ENCODE measurements around the gene FAM20C.

The FAM20C gene

DNA sequence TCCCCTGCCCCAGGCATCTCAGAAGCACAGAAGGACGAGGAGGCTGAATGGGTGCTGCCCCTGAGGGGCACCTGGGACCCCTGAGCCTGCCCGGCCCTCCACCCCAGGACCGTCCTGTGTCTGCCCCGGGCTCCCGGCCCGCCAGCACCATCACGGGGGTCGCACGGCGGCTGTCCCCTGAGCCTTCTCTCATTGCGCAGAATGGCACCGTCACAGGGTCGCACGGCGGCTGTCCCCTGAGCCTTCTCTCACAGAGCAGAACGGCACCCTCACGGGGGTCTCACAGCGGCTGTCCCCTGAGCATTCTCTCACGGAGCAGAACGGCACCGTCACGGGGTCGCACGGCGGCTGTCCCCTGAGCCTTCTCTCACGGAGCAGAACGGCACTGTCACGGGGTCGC is 31.5 kb downstream of the FAM20C start:
- no peak overlapping the region for H2BK15ac ChIP-seq (ENCODE audit: low read depth, poor library complexity, severe bottlenecking)
- no peak overlapping the region for H4K8ac ChIP-seq (ENCODE audit: low read length)
- H3K9me3 ChIP-seq (ENCODE audit: control insufficient read depth, low read length): no peaks in the 10 kb centered on the region
- H2AFZ ChIP-seq (ENCODE audit: low read depth, low read length): no peak overlapping the region
- H3K36me3 ChIP-seq (ENCODE audit: control insufficient read depth in 1 of 2, insufficient read depth in 2 of 2, low read depth in 1 of 2, low read length in 2 of 2): peaks cover 23 to 33% of the 10 kb centered on the region in 2 experiments
- H3K9ac ChIP-seq (ENCODE audit: low read length): no peak overlapping the region
- no peak overlapping the region for H3K4me3 ChIP-seq (ENCODE audit: insufficient read depth in 1 of 2, low read depth in 1 of 2, low read length in 2 of 2)
- no peak overlapping the region for H3K23ac ChIP-seq (ENCODE audit: low read length in 2 of 2)
- H3K4me2 ChIP-seq (ENCODE audit: low read length, poor library complexity, severe bottlenecking): no peak overlapping the region
- H3K79me1 ChIP-seq (replicated peaks; ENCODE audit: low read length, poor library complexity, severe bottlenecking): peaks cover 10% of the 10 kb centered on the region
- no peak overlapping the region for H2AK5ac ChIP-seq (ENCODE audit: low read length, severe bottlenecking)
- H3K4ac ChIP-seq (ENCODE audit: low read depth in 1 of 2, low read length in 2 of 2): no peak overlapping the region
- peaks cover 55% of the 10 kb centered on the region for H3K4me1 ChIP-seq (ENCODE audit: control insufficient read depth, insufficient read depth, low read depth, low read length)
- H4K91ac ChIP-seq (ENCODE audit: low read length): no peak overlapping the region
- no peak overlapping the region for H2BK5ac ChIP-seq (ENCODE audit: low read depth, low read length, poor library complexity, severe bottlenecking)
- DNase-seq: no peak
- 79% methylated on average over 18 of the region's 29 CpGs for WGBS
- no peak overlapping the region for H3K18ac ChIP-seq (ENCODE audit: low read depth in 1 of 2, low read length in 2 of 2)
- H3K27ac ChIP-seq (ENCODE audit: low read length, poor library complexity, severe bottlenecking): no peak overlapping the region
- H2BK12ac ChIP-seq (ENCODE audit: low read length in 2 of 2): no peak overlapping the region
- H2BK120ac ChIP-seq (ENCODE audit: low read depth, low read length): no peak overlapping the region
- no peak overlapping the region for H3K14ac ChIP-seq (ENCODE audit: low read length in 2 of 2)
- H3K27me3 ChIP-seq (ENCODE audit: control insufficient read depth in 1 of 2, insufficient read depth in 1 of 2, low read length in 2 of 2): no peaks in the 10 kb centered on the region

DNA sequence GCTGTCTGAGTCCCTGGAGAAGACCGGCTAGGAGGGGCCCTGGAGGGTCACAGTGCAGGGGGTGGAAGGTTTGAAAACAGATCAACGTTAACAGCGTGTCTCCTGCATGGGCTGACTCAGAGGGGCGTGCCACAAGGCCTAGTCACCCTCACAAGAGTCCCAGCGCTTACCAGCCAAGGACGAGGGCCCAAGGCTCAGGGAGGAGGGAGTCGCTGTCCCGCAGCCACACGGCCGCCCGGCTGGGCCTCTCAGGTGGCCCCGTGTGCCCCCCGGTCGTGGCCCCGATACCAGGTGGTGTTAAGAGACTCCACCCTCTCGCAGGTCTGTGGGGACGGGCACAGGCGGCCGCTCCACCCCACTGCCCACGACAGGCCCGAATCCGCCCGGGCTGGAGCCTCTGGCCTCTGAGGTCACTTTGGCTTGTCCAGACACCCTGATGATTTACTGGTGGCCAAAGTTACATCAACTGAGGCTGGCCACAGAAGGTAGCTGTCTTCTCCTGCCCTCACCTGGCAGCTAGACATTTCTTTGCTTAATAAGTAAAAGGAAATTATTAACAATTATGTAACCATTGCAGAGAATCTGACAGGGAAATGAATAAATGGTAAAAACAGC is 34.0 kb downstream of the FAM20C start:
- DNase-seq: peak; percentile 75
- peaks cover 7% of the 10 kb centered on the region for H3K79me1 ChIP-seq (replicated peaks; ENCODE audit: low read length, poor library complexity, severe bottlenecking)
- no peaks in the 10 kb centered on the region for H3K27me3 ChIP-seq (ENCODE audit: control insufficient read depth in 1 of 2, insufficient read depth in 1 of 2, low read length in 2 of 2)
- no peak overlapping the region for H2AK5ac ChIP-seq (ENCODE audit: low read length, severe bottlenecking)
- H2BK120ac ChIP-seq (ENCODE audit: low read depth, low read length): no peak overlapping the region
- H4K91ac ChIP-seq (ENCODE audit: low read length): peak overlapping the region; percentile 48
- H3K9me3 ChIP-seq (ENCODE audit: control insufficient read depth, low read length): no peaks in the 10 kb centered on the region
- H3K4ac ChIP-seq (ENCODE audit: low read depth in 1 of 2, low read length in 2 of 2): peak overlapping the region; percentile 3
- H3K9ac ChIP-seq (ENCODE audit: low read length): peak overlapping the region; percentile 36
- peaks cover 49% of the 10 kb centered on the region for H3K4me1 ChIP-seq (ENCODE audit: control insufficient read depth, insufficient read depth, low read depth, low read length)
- no peak overlapping the region for H3K27ac ChIP-seq (ENCODE audit: low read length, poor library complexity, severe bottlenecking)
- peak overlapping the region; percentile 18 to 23 for H3K18ac ChIP-seq (ENCODE audit: low read depth in 1 of 2, low read length in 2 of 2)
- H3K14ac ChIP-seq (ENCODE audit: low read length in 2 of 2): peak overlapping the region in 1 of 2 experiments; percentile 35
- peaks cover 12 to 17% of the 10 kb centered on the region in 2 experiments for H3K36me3 ChIP-seq (ENCODE audit: control insufficient read depth in 1 of 2, insufficient read depth in 2 of 2, low read depth in 1 of 2, low read length in 2 of 2)
- H2BK5ac ChIP-seq (ENCODE audit: low read depth, low read length, poor library complexity, severe bottlenecking): no peak overlapping the region
- no peak overlapping the region for H3K23ac ChIP-seq (ENCODE audit: low read length in 2 of 2)
- WGBS: 72% methylated on average over 23 of the region's 23 CpGs
- peak overlapping the region; percentile 65 for H2BK15ac ChIP-seq (ENCODE audit: low read depth, poor library complexity, severe bottlenecking)
- peak overlapping the region in 1 of 2 experiments; percentile 56 for H2BK12ac ChIP-seq (ENCODE audit: low read length in 2 of 2)
- no peak overlapping the region for H4K8ac ChIP-seq (ENCODE audit: low read length)
- no peak overlapping the region for H3K4me3 ChIP-seq (ENCODE audit: insufficient read depth in 1 of 2, low read depth in 1 of 2, low read length in 2 of 2)
- peak overlapping the region; percentile 10 for H3K4me2 ChIP-seq (ENCODE audit: low read length, poor library complexity, severe bottlenecking)
- H2AFZ ChIP-seq (ENCODE audit: low read depth, low read length): no peak overlapping the region

- H2AK5ac ChIP-seq (ENCODE audit: low read length, severe bottlenecking): peak overlapping the region; percentile 46
- no peak overlapping the region for H3K23ac ChIP-seq (ENCODE audit: low read length in 2 of 2)
- no peak overlapping the region for H3K9ac ChIP-seq (ENCODE audit: low read length)
- H2BK15ac ChIP-seq (ENCODE audit: low read depth, poor library complexity, severe bottlenecking): no peak overlapping the region
- H3K14ac ChIP-seq (ENCODE audit: low read length in 2 of 2): no peak overlapping the region
- peaks cover 7% of the 10 kb centered on the region for H3K79me1 ChIP-seq (replicated peaks; ENCODE audit: low read length, poor library complexity, severe bottlenecking)
- H2BK12ac ChIP-seq (ENCODE audit: low read length in 2 of 2): peak overlapping the region in 1 of 2 experiments; percentile 48
- WGBS: 94% methylated on average over 16 of the region's 16 CpGs
- no peak overlapping the region for H3K27ac ChIP-seq (ENCODE audit: low read length, poor library complexity, severe bottlenecking)
- no peak overlapping the region for H3K4me3 ChIP-seq (ENCODE audit: insufficient read depth in 1 of 2, low read depth in 1 of 2, low read length in 2 of 2)
- no peak overlapping the region for H2BK5ac ChIP-seq (ENCODE audit: low read depth, low read length, poor library complexity, severe bottlenecking)
- no peak for DNase-seq
- H4K91ac ChIP-seq (ENCODE audit: low read length): no peak overlapping the region
- no peak overlapping the region for H3K4me2 ChIP-seq (ENCODE audit: low read length, poor library complexity, severe bottlenecking)
- peaks cover 15 to 28% of the 10 kb centered on the region in 2 experiments for H3K36me3 ChIP-seq (ENCODE audit: control insufficient read depth in 1 of 2, insufficient read depth in 2 of 2, low read depth in 1 of 2, low read length in 2 of 2)
- no peak overlapping the region for H2AFZ ChIP-seq (ENCODE audit: low read depth, low read length)
- H3K27me3 ChIP-seq (ENCODE audit: control insufficient read depth in 1 of 2, insufficient read depth in 1 of 2, low read length in 2 of 2): no peaks in the 10 kb centered on the region
- H3K18ac ChIP-seq (ENCODE audit: low read depth in 1 of 2, low read length in 2 of 2): peak overlapping the region in 1 of 2 experiments; percentile 11
- H3K4ac ChIP-seq (ENCODE audit: low read depth in 1 of 2, low read length in 2 of 2): no peak overlapping the region
- H2BK120ac ChIP-seq (ENCODE audit: low read depth, low read length): no peak overlapping the region
- H3K4me1 ChIP-seq (ENCODE audit: control insufficient read depth, insufficient read depth, low read depth, low read length): peaks cover 50% of the 10 kb centered on the region
- no peak overlapping the region for H4K8ac ChIP-seq (ENCODE audit: low read length)
- H3K9me3 ChIP-seq (ENCODE audit: control insufficient read depth, low read length): no peaks in the 10 kb centered on the region
Measured at GRCh38 chr7:227926-228325, 35.6 kb downstream of the FAM20C start.

DNA sequence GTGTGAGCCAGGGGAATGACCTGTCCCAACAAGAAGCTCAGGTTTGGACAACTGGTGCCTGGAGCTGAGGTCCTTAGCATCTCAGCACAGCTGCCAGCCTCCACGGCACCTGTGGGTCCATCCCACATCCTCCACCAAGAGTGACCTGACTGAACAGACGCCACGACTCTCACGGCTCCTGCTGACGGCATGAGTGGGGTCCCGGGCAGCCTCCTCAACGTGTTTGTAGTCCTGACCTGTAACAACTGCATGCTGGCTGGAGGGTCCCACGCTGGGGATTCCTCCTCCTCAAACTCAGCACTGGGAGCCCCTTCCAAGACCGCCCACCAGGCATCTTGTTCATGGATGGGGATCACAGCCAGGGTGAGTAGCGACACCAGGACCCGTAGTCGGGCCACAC is 36.2 kb downstream of the FAM20C start:
- no peak overlapping the region for H3K4me2 ChIP-seq (ENCODE audit: low read length, poor library complexity, severe bottlenecking)

More for the DNA sequence above, 36.2 kb downstream of the FAM20C start:
- H3K23ac ChIP-seq (ENCODE audit: low read length in 2 of 2): no peak overlapping the region
- no peak overlapping the region for H2BK120ac ChIP-seq (ENCODE audit: low read depth, low read length)
- H2BK15ac ChIP-seq (ENCODE audit: low read depth, poor library complexity, severe bottlenecking): peak overlapping the region; percentile 4
- 82% methylated on average over 12 of the region's 12 CpGs for WGBS
- no peak overlapping the region for H2AFZ ChIP-seq (ENCODE audit: low read depth, low read length)
- H2BK5ac ChIP-seq (ENCODE audit: low read depth, low read length, poor library complexity, severe bottlenecking): no peak overlapping the region
- H3K9me3 ChIP-seq (ENCODE audit: control insufficient read depth, low read length): no peaks in the 10 kb centered on the region
- peak overlapping the region; percentile 33 for H3K9ac ChIP-seq (ENCODE audit: low read length)
- H3K14ac ChIP-seq (ENCODE audit: low read length in 2 of 2): peak overlapping the region in 1 of 2 experiments; percentile 31
- peaks cover 50% of the 10 kb centered on the region for H3K4me1 ChIP-seq (ENCODE audit: control insufficient read depth, insufficient read depth, low read depth, low read length)
- no peak overlapping the region for H3K4me3 ChIP-seq (ENCODE audit: insufficient read depth in 1 of 2, low read depth in 1 of 2, low read length in 2 of 2)
- no peak for DNase-seq
- peak overlapping the region in 1 of 2 experiments; percentile 11 for H3K18ac ChIP-seq (ENCODE audit: low read depth in 1 of 2, low read length in 2 of 2)
- peak overlapping the region in 1 of 2 experiments; percentile 18 for H3K4ac ChIP-seq (ENCODE audit: low read depth in 1 of 2, low read length in 2 of 2)
- peaks cover 14 to 32% of the 10 kb centered on the region in 2 experiments for H3K36me3 ChIP-seq (ENCODE audit: control insufficient read depth in 1 of 2, insufficient read depth in 2 of 2, low read depth in 1 of 2, low read length in 2 of 2)
- H3K79me1 ChIP-seq (replicated peaks; ENCODE audit: low read length, poor library complexity, severe bottlenecking): peaks cover 7% of the 10 kb centered on the region
- no peak overlapping the region for H3K27ac ChIP-seq (ENCODE audit: low read length, poor library complexity, severe bottlenecking)
- no peak overlapping the region for H4K8ac ChIP-seq (ENCODE audit: low read length)
- H3K27me3 ChIP-seq (ENCODE audit: control insufficient read depth in 1 of 2, insufficient read depth in 1 of 2, low read length in 2 of 2): no peaks in the 10 kb centered on the region
- peak overlapping the region; percentile 46 for H2AK5ac ChIP-seq (ENCODE audit: low read length, severe bottlenecking)
- H2BK12ac ChIP-seq (ENCODE audit: low read length in 2 of 2): no peak overlapping the region
- peak overlapping the region; percentile 62 for H4K91ac ChIP-seq (ENCODE audit: low read length)
